ENCODE measurements around the gene POLR1D.

POLR1D gene

DNA sequence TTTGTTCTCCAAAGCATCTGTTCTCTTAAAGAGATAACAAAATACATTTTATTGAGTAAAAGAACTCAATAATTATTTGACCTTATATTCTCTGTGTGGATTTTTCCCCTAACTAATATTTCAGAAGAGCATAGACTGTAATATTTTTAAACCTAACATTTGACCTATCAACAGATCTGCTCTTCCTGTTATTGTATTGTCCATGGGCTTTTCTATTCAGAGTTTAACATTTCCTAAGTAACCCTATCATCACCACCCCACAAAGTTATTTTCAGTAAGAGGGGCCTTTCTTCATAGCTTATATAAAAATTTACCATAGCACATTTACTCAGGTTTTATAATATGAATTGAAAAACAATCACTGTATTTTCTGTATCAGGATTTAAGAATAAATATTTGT, 17.5 kb downstream of the POLR1D start:
- no peak for DNase-seq (ENCODE audit: low spot score)

DNA sequence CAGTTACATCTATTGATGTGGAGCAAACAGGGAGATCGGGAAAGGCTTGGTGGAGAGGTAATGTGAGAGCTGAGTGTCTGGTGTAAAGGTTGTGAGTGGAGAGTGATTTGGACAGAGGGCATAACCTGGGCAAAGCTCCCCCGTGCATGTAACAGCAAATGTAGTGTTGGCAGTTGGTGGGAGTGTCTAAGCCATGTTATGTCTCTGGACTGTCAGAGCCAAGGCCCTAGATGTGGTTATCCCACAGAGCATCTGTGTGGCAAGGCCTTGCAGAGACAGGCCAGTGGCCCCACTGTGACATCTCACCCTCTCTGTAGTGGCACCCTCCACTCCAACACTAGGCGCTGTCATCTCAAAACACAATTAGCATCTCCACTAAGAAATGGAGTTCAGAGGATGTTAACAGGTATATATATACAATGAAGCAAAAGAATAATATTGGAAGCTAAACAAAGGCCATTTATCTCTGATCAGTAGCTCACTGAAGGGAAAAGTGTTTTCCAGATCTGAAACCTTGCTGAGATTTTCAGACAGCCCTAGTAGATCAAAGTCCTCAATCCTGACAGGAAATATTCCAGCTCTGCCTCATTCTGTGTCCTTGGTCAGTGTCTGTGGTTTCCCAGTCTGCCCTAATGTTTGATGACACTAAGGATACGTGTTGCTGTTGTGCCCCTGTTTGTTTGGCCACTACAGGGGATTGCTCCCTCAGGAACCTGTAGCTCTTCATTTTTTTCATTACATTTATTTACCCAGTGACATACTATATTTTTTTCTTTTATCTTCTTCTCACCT, 20.2 kb downstream of the POLR1D start:
- no peak for DNase-seq (ENCODE audit: low spot score)

DNA sequence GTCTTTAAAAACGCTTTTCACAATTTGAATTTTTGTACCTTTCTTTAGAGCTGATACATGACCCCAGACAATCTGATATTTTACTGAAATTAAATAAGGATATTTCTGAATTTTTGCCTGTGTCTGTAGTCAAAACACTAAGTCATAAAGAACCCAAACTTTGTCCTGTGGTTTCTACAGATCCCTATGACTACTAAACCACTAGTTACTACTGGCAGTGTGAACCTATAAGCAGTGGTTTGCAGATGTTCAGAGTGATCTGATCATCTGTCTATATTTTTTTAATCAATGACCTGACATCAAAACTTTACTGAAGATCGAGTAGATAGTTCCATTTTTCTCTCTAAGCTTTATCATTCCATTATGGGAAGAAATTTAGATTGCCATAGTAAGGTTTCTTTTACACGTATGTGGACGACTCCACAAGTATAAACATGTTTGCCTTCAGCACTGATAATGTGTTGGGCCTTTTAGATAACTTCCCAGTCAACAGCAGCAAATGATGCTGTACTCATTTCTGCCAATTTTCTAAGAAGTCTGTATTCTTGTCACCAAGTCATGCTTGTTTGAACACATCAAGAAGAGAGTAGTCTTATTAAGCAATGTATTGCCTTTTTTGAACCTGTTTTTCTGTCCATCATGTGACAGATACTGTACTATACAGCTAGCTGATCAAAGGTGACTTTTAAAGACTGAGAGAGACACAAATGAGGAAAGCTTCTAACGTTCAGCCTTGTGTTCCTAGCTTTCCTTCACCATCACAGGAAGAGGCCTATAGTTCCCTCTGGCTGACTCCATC, 21.8 kb downstream of the POLR1D start:
- DNase-seq (ENCODE audit: low spot score): no peak

GRCh38 chr13:27644302-27644701, 22.6 kb downstream of the POLR1D start:
- DNase-seq (ENCODE audit: low spot score): no peak

DNA sequence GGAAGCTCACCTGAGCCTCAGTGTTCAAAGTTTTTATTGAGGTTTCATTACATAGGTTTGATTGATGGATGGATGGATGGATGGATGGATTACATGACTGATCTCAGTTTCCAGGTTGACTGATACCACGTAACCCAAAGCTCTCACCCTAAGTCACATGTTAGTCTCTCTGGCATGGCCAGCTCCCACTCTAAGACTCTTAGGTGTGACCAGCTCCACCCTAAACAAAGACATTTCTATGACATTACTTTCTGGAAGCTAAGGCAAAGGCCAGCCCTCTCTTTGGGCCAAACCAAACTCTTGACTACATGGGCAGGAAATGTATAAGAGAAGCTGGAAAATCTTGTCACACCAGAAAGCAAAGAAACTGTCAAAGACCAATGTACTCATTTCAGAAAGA, 28.6 kb downstream of the POLR1D start:
- DNase-seq (ENCODE audit: low spot score): no peak

DNA sequence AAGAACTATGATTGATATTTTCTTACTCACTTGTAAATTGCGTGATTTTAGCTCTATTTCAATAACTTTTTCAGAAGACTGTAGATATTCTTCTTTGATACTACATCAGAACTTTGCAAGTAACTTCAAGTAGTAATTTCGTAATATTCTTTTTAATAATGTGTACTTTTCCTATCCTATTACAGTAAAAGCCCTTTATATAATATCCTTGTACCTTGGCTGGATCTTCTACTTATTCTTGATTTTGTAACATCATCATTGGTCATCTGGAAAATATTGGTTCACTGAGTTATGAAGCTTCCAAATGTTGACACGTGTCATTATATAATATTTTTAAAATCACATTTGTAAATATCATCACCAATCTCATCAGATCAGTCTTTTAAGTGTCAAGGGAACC, 32.4 kb downstream of the POLR1D start:
- DNase-seq (ENCODE audit: low spot score): no peak

GRCh38 chr13:27654816-27655215, 33.1 kb downstream of the POLR1D start:
- no peak for DNase-seq (ENCODE audit: low spot score)

- DNase-seq (ENCODE audit: low spot score): no peak
These were observed 36.0 kb downstream of the POLR1D start for GRCh38 chr13:27657724-27658123.

GRCh38 chr13:27658546-27658945, 36.9 kb downstream of the POLR1D start:
- DNase-seq (ENCODE audit: low spot score): no peak

GRCh38 chr13:27659145-27659865, 37.6 kb downstream of the POLR1D start:
- no peak for DNase-seq (ENCODE audit: low spot score)

- no peak for DNase-seq (ENCODE audit: low spot score)
These were observed 38.8 kb downstream of the POLR1D start for GRCh38 chr13:27660511-27660910.

DNA sequence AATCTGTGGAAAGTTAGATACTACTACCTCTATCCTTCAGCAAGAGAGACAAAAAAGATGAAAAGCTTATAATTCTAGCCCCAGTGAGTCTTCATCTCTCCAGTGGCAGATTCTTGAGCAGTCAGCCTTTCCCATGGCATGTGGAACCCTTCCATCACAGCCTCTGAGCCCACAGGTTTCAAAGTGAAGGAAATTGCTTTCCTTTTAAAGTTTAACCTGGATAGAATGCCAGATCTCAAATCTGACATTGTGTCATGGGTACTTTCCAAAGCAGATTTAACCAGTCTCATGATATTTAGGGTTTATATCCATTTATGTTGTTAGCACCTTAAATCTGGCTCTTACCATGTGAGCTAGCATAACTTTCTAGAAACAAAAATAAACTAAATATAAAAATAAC, 39.3 kb downstream of the POLR1D start:
- no peak for DNase-seq (ENCODE audit: low spot score)

GRCh38 chr13:27662738-27663470, 41.2 kb downstream of the POLR1D start:
- DNase-seq (ENCODE audit: low spot score): no peak

DNA sequence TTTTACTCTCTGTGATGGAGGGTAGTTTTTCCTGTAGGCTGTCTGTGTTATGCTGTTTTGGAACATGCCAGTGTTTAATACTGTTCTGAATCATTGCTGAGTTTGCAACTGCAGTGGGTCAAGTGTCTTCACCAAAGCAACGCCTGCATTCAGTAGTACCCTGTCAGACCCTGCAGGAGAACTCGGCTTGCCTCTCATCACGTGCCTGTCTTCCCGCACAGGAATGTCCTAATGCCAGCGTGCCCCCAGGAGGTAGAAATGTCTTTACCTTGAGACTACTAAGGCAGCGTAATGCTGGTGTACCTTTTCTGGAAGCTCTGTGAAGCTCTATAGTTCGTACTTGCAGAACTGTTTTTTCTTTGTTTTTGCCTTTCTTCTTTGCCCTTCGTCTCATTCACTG, 42.3 kb downstream of the POLR1D start:
- DNase-seq (ENCODE audit: low spot score): no peak

DNA sequence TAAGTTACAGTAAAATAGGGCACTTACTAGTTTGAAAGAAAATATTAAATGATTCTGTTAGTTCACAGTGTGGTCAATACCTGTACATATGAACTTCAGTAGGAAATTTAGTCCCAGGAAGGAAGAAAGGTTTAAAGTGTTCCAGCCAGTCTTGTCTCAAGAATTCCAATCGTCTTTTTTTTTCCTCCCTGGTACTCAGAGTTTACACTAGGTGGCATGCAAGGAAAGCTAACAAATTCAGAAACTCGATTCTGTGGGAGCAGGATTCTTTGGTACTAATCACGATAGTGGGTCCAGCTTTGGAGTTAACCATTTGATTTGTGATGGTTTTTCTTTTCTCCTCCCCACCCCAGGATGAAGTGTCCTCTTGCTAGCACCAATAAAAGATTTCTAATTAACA, 43.6 kb downstream of the POLR1D start:
- DNase-seq (ENCODE audit: low spot score): no peak

DNA sequence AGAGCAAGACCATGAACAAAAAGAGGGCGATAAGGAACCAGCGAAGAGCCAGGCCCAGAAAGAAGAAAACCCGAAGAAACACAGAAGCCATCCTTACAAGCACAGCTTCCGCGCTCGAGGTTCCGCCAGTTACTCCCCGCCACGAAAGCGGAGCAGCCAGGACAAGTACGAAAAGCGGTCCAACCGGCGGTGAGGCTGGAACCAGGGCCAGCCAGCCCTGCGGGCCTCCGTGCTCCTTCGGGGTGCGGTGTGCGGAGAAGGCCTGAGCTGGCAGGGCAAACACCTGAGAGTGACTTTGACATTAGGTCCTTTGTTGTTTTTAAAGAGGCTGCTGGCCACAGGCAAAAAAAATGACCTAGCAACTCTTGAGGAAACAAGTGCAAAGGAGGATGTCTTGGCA, 44.1 kb downstream of the POLR1D start:
- DNase-seq (ENCODE audit: low spot score): no peak

GRCh38 chr13:27666951-27667350, 45.3 kb downstream of the POLR1D start:
- no peak for DNase-seq (ENCODE audit: low spot score)

- DNase-seq (ENCODE audit: low spot score): no peak
These were observed 46.3 kb downstream of the POLR1D start for GRCh38 chr13:27667946-27668345.

- DNase-seq (ENCODE audit: low spot score): no peak
These were observed 49.2 kb downstream of the POLR1D start for GRCh38 chr13:27670861-27671260.

GRCh38 chr13:27672025-27672424, 50.3 kb downstream of the POLR1D start:
- DNase-seq (ENCODE audit: low spot score): no peak

Data from NAMALWA (cell line).